ENCODE measurements around the gene MACIR.

The MACIR gene

GRCh38 chr5:103305809-103306208 lies 47.2 kb downstream of the MACIR start:
- no peak for DNase-seq (ENCODE audit: extremely low read depth, insufficient read length)
- no peak for TF ChIP-seq CTCF (IDR thresholded peaks at IDR 0.05; ENCODE audit: insufficient read depth, low read length, poor library complexity, severe bottlenecking)
- H3K4me3 ChIP-seq (replicated peaks; ENCODE audit: low read depth, low read length): no peak overlapping the region
- H3K27me3 ChIP-seq (replicated peaks; ENCODE audit: control insufficient read depth, insufficient read depth, low read length): no peaks in the 10 kb centered on the region
- no peaks in the 10 kb centered on the region for H3K36me3 ChIP-seq (ENCODE audit: control insufficient read depth, insufficient read depth, low read length)

GRCh38 chr5:103307470-103307869 lies 48.9 kb downstream of the MACIR start:
- H3K4me3 ChIP-seq (replicated peaks; ENCODE audit: low read depth, low read length): no peak overlapping the region
- H3K27me3 ChIP-seq (replicated peaks; ENCODE audit: control insufficient read depth, insufficient read depth, low read length): no peaks in the 10 kb centered on the region
- no peak for TF ChIP-seq CTCF (IDR thresholded peaks at IDR 0.05; ENCODE audit: insufficient read depth, low read length, poor library complexity, severe bottlenecking)
- H3K36me3 ChIP-seq (ENCODE audit: control insufficient read depth, insufficient read depth, low read length): no peaks in the 10 kb centered on the region
- DNase-seq (ENCODE audit: extremely low read depth, insufficient read length): no peak

- no peaks in the 10 kb centered on the region for H3K36me3 ChIP-seq (ENCODE audit: control insufficient read depth, insufficient read depth, low read length)
- no peak for TF ChIP-seq CTCF (IDR thresholded peaks at IDR 0.05; ENCODE audit: insufficient read depth, low read length, poor library complexity, severe bottlenecking)
- no peak for DNase-seq (ENCODE audit: extremely low read depth, insufficient read length)
- H3K4me3 ChIP-seq (replicated peaks; ENCODE audit: low read depth, low read length): no peak overlapping the region
- H3K27me3 ChIP-seq (replicated peaks; ENCODE audit: control insufficient read depth, insufficient read depth, low read length): no peaks in the 10 kb centered on the region
Measured at GRCh38 chr5:103308774-103309173, 50.2 kb downstream of the MACIR start.

GRCh38 chr5:103313056-103313455 lies 54.5 kb downstream of the MACIR start:
- Histone ChIP-seq H3K4me3 (replicated peaks; ENCODE audit: low read depth, low read length) (no peak overlapping the region), H3K27me3 (replicated peaks; ENCODE audit: control insufficient read depth, insufficient read depth, low read length) (no peaks in the 10 kb centered on the region), H3K36me3 (ENCODE audit: control insufficient read depth, insufficient read depth, low read length) (no peaks in the 10 kb centered on the region)
- no peak for DNase-seq (ENCODE audit: extremely low read depth, insufficient read length)
- TF ChIP-seq CTCF (IDR thresholded peaks at IDR 0.05; ENCODE audit: insufficient read depth, low read length, poor library complexity, severe bottlenecking): no peak

- TF ChIP-seq CTCF (IDR thresholded peaks at IDR 0.05; ENCODE audit: insufficient read depth, low read length, poor library complexity, severe bottlenecking): no peak
- DNase-seq (ENCODE audit: extremely low read depth, insufficient read length): no peak
- Histone ChIP-seq H3K36me3 (ENCODE audit: control insufficient read depth, insufficient read depth, low read length) (no peaks in the 10 kb centered on the region), H3K4me3 (replicated peaks; ENCODE audit: low read depth, low read length) (no peak overlapping the region), H3K27me3 (replicated peaks; ENCODE audit: control insufficient read depth, insufficient read depth, low read length) (no peaks in the 10 kb centered on the region)
Measured at GRCh38 chr5:103315455-103315854, 56.9 kb downstream of the MACIR start.

GRCh38 chr5:103327451-103327850 lies 68.9 kb downstream of the MACIR start:
- no peak for DNase-seq (ENCODE audit: extremely low read depth, insufficient read length)
- no peak for TF ChIP-seq CTCF (IDR thresholded peaks at IDR 0.05; ENCODE audit: insufficient read depth, low read length, poor library complexity, severe bottlenecking)
- Histone ChIP-seq H3K4me3 (replicated peaks; ENCODE audit: low read depth, low read length) (no peak overlapping the region), H3K36me3 (ENCODE audit: control insufficient read depth, insufficient read depth, low read length) (no peaks in the 10 kb centered on the region), H3K27me3 (replicated peaks; ENCODE audit: control insufficient read depth, insufficient read depth, low read length) (no peaks in the 10 kb centered on the region; the same call in 1 of the 2 replicates)
